ES-I3 (cell line): ENCODE measurements around the gene AKAP13.

Experiments
- H3K36me3 ChIP-seq: 2 replicates; pipeline ENCODE4 v1.6.1; 2013; ENCODE audit warnings: mild to moderate bottlenecking, low read length, control low read depth, moderate library complexity; ENCODE audit not compliant: insufficient read depth
- H3K4me1 ChIP-seq: 2 replicates; pipeline ENCODE4 v1.6.1; 2013; ENCODE audit warnings: mild to moderate bottlenecking, control low read depth, low read length; ENCODE audit not compliant: insufficient read depth
- H3K9ac ChIP-seq: 2 replicates; pipeline ENCODE4 v1.6.1; 2013; ENCODE audit warnings: low read depth, mild to moderate bottlenecking, low read length, moderate library complexity
- H3K9me3 ChIP-seq: 2 replicates; pipeline ENCODE4 v1.6.1; 2013; ENCODE audit warnings: mild to moderate bottlenecking, low read length, moderate library complexity; ENCODE audit not compliant: control insufficient read depth, insufficient read depth

Gene AKAP13

GRCh38 chr15:85389306-85389650 is 8.9 kb downstream of the AKAP13 start:
- H3K9me3 ChIP-seq: no peaks in the 10 kb centered on the region
- no peaks in the 10 kb centered on the region for H3K36me3 ChIP-seq
- H3K9ac ChIP-seq: no peak overlapping the region
- H3K4me1 ChIP-seq: peaks cover 22% of the 10 kb centered on the region

DNA sequence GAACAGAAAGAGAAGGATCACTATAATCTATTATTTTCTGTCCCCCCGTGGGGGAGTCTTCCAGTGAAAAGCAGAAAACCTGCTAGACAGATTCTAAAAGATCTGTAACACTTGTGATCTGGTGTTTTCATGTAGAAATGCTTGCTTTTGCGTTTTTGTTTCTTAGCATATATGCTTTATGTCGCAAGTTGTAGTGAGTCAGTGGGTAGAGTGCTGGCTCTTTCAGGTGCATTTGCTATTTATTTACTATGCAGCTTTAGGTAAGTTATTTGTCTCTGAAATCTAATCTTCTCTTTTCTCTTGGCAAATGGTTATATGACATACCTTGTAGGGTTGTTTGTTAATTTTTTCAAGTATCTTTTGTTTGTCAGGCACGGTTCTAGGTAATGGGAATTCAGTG is 9.4 kb downstream of the AKAP13 start:
- H3K4me1 ChIP-seq: peaks cover 27% of the 10 kb centered on the region
- H3K9ac ChIP-seq: no peak overlapping the region
- no peaks in the 10 kb centered on the region for H3K9me3 ChIP-seq
- H3K36me3 ChIP-seq: no peaks in the 10 kb centered on the region

- Histone ChIP-seq H3K36me3 (no peaks in the 10 kb centered on the region), H3K4me1 (peaks cover 26% of the 10 kb centered on the region), H3K9ac (no peak overlapping the region), H3K9me3 (no peaks in the 10 kb centered on the region)
These were observed 12.8 kb downstream of the AKAP13 start for GRCh38 chr15:85393210-85393609.

DNA sequence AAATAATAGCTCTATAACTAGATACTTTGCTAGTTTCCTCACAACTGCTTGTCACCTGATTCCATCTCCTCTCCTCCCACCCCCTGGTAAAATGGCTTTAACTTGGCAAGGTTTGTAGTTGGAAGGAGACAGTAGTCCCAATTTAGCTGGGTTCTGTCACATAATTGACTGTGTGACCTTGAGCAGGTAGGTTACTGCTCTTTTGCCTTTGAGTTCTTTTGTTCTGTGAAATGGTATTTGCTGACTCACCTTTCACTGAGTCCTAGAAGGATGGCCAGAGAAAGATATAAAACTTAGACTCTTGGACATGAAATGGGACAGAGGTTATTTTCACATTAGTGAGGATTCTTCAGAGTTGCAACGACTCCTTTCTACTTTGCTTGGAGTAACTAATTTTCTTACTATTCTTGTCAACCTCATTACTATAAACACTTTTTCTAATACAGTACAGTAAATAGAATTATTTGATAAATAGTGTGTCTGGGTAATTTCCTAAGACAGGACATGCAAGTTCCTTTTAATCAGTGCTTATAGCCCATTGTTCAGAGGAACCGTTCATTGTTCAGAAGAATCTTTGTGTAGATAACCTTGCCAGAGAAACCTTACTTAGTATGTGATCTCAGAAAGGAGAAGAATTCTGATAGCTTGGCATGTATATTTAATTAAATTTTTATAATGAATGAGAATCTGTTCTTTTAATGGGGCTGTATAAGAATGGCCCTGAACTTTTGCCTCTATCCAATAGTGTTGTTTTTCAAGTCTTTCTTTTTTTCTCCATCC is 14.3 kb downstream of the AKAP13 start:
- peaks cover 18% of the 10 kb centered on the region for H3K4me1 ChIP-seq

GRCh38 chr15:85396554-85396953 is 16.2 kb downstream of the AKAP13 start:
- Histone ChIP-seq H3K9me3 (no peaks in the 10 kb centered on the region), H3K36me3 (no peaks in the 10 kb centered on the region), H3K4me1 (peaks cover 23% of the 10 kb centered on the region), H3K9ac (no peak overlapping the region)

More for the DNA sequence above, 14.3 kb downstream of the AKAP13 start:
- H3K9ac ChIP-seq: no peak overlapping the region
- H3K36me3 ChIP-seq: no peaks in the 10 kb centered on the region
- no peaks in the 10 kb centered on the region for H3K9me3 ChIP-seq

DNA sequence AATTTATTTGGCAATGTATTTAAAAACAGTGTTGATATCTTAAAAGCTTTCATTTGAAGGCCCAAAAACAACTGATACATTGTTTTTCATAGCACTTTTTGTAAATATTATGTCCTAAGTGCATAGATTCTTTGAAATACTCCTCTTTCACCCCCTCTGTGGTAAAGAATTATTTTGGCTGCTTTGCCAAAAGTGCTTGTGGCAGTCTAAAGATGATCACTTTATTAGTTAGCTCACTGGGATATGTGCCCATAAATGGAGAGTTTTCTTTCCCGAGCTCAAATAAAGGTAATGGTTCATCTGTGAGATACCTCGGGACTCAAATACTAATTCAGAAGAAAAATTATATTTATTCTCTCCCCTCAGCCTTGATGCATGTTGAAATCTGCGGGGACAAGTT is 16.7 kb downstream of the AKAP13 start:
- Histone ChIP-seq H3K36me3 (no peaks in the 10 kb centered on the region), H3K4me1 (peaks cover 29% of the 10 kb centered on the region), H3K9me3 (no peaks in the 10 kb centered on the region), H3K9ac (no peak overlapping the region)

- Histone ChIP-seq H3K4me1 (peaks cover 30% of the 10 kb centered on the region), H3K9me3 (no peaks in the 10 kb centered on the region), H3K9ac (no peak overlapping the region), H3K36me3 (no peaks in the 10 kb centered on the region)
These were observed 17.5 kb downstream of the AKAP13 start for GRCh38 chr15:85397926-85398325.

DNA sequence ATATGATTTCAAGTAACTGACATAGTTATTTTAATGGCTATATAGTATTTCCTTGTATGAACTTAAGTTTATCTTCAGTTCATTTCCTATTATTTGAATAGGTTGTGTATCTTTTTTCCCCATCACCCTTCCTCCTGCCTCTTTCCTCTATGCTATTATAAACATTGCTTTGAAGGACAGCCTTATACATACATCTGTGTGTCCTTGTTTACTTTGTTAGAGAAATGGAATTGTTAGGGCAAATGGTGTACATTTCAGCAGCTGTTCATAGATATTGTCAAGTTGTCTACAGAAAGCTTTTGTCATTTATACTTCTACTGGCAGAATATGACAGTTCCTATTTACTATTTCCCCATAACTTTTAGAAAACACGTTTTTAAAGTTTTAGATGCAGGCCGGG is 18.4 kb downstream of the AKAP13 start:
- no peak overlapping the region for H3K9ac ChIP-seq
- no peaks in the 10 kb centered on the region for H3K9me3 ChIP-seq
- H3K36me3 ChIP-seq: no peaks in the 10 kb centered on the region
- H3K4me1 ChIP-seq: peaks cover 30% of the 10 kb centered on the region

DNA sequence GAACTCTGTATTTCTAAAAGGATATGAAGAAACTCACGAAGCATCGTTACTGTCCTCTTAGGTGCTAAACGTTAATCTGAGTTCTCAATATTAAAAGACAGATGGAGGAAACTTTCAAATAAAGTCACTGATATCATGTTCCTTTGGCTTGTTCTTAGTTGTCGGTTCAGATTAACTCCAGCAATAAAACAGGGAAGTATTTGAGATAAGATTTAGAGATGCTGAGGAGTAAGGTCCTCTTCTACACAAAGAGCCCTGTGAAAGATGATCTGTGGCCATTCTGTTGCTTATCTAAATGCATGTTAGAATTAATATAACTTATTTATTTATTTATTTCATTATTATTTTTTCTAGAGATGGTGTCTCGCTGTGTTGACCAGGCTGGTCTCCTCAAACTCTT is 19.2 kb downstream of the AKAP13 start:
- Histone ChIP-seq H3K36me3 (no peaks in the 10 kb centered on the region), H3K9me3 (no peaks in the 10 kb centered on the region), H3K4me1 (peaks cover 30% of the 10 kb centered on the region), H3K9ac (no peak overlapping the region)

- peaks cover 38% of the 10 kb centered on the region for H3K4me1 ChIP-seq
- H3K36me3 ChIP-seq: no peaks in the 10 kb centered on the region
- H3K9me3 ChIP-seq: no peaks in the 10 kb centered on the region
- no peak overlapping the region for H3K9ac ChIP-seq
These were observed 20.2 kb downstream of the AKAP13 start for GRCh38 chr15:85400606-85401005.

DNA sequence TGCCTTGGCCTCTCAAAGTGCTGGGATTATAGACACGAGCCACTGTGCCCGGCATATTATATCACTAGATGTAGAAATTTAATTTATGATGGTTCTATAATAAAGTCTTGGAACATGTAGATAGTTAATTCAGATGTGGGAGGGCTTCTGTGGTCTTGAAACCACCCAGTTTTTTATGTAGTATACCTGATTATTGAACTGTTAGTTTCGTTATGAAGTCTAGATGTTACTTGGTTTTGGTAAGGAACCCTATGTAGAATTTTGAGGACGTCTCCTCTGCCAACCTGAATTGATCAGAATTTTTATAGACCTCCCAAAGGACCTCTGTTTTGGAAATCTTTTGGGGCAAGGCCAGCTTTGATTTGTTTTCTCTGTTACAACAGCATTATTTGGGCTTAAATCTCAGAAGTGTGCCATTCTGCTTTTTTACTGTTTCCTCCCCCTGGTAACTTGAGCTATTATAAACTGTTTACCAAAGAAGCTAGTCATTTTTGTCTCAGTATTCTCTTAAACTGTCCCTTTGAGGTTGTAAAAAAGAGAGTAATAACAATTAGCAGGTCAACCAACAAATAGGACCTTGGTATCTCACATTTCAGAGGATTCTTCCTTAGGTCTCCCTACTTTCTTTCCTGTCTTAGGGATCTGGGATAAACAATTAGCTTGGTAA is 20.8 kb downstream of the AKAP13 start:
- Histone ChIP-seq H3K9me3 (no peaks in the 10 kb centered on the region), H3K36me3 (no peaks in the 10 kb centered on the region), H3K4me1 (peaks cover 39% of the 10 kb centered on the region), H3K9ac (no peak overlapping the region)

DNA sequence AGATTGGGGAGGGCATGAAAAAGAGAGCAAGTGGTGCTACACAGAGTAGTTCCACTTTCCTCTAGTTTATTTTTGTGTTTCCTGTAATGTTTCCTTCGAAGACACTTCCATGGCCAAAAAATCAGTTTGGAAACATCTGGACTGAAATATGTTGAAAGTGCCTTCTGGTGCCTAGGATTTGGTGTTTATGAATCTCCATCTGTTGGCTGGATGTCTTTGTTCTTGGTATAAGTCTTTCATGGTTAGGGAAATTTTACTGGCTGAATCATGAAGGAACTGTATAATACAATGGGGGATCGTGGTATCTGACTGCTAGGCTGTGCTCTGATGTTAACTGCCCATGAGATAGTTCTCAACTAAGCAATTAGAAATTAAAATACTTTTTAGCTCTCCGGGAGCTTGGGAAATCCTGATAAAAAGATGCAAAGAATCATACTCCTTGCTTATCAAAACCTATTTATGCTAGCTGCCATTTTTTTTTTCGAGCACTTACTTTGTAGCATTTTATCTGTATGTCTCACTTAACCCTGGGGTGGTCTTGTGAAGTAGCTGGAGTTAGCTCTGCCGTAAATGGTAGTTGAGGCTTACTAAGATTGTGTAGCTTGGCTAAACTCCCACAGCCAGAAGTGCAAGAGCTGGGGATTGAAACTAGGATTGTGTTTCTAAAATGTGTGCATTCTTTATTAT is 21.9 kb downstream of the AKAP13 start:
- no peaks in the 10 kb centered on the region for H3K36me3 ChIP-seq
- no peak overlapping the region for H3K9ac ChIP-seq
- peaks cover 39% of the 10 kb centered on the region for H3K4me1 ChIP-seq
- H3K9me3 ChIP-seq: no peaks in the 10 kb centered on the region

DNA sequence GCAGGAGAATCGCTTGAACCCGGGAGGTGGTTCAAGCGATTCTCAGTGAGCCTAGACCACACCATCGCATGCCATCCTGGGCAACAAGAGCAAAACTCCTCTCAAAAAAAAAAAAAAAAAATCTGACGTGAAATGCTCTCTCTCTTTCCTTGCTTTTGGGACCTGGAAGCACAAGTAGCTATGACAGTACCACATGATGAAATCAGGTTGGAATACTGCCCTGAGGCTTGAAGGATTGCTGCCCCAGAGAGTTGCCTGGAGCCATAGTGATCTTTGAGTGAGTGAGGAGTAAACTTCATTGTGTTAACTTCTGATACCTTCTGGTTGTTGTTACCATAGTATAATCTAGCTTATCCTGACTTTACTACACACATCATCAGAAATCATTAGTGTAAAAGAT is 23.3 kb downstream of the AKAP13 start:
- Histone ChIP-seq H3K9me3 (no peaks in the 10 kb centered on the region), H3K36me3 (no peaks in the 10 kb centered on the region), H3K4me1 (peaks cover 45% of the 10 kb centered on the region), H3K9ac (no peak overlapping the region)

DNA sequence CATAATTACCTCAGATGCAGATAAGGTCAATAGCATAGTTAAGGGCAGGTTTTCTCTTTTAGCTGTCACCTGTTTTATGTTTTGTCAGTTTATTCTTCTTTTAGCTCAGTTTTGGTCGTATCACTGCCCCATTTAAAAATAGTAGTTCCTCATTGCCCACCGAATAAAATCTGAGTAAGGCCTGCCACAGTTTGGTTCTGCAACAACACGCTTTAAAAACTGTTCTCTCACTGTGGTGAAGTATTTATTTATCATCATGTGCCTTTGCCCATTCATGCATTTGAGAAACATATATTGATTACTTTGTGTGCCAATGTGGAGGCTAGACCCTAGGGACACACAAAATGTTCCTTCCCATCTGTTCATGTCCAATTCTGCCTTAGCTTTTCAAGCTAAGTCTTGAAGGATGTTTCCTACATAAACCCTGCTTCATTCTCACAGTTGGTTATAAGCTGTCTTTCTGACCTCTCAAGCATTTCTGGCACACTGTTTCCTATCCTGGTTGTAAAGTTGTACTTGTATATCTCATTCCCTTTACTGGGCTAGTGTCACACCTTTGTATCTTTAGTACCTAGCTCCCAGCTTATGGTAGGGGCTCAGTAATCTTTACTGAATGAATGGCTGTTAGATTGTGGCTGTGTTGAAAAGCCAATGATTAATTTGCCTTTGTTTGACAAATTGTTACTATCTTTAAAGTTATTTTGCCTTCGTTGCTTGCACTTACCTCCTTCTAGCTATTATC is 23.9 kb downstream of the AKAP13 start:
- peaks cover 45% of the 10 kb centered on the region for H3K4me1 ChIP-seq

More for the DNA sequence above, 23.9 kb downstream of the AKAP13 start:
- Histone ChIP-seq H3K36me3 (no peaks in the 10 kb centered on the region), H3K9me3 (no peaks in the 10 kb centered on the region), H3K9ac (no peak overlapping the region)
